ENCODE measurements around the gene PLEKHH1.

DNA sequence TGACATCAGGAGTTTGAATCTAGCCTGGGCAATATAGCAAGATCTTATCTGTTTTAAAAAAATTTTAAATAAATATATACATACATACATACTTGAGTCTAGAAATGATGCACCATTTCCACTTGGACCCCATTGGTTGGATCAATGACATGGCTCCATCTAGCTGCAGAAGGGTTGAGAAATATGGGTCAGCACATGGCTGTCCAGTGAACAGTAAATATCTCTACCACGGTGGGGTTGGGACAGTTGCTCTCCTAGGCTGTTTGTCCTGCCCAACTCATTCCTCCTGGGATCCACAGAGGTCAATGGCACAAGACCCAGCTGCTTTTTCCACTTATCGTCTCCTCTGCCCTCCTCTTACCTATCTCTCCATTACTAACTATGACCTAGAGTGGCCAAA, 23.6 kb downstream of the PLEKHH1 start:
- TF ChIP-seq, protein P1, sequence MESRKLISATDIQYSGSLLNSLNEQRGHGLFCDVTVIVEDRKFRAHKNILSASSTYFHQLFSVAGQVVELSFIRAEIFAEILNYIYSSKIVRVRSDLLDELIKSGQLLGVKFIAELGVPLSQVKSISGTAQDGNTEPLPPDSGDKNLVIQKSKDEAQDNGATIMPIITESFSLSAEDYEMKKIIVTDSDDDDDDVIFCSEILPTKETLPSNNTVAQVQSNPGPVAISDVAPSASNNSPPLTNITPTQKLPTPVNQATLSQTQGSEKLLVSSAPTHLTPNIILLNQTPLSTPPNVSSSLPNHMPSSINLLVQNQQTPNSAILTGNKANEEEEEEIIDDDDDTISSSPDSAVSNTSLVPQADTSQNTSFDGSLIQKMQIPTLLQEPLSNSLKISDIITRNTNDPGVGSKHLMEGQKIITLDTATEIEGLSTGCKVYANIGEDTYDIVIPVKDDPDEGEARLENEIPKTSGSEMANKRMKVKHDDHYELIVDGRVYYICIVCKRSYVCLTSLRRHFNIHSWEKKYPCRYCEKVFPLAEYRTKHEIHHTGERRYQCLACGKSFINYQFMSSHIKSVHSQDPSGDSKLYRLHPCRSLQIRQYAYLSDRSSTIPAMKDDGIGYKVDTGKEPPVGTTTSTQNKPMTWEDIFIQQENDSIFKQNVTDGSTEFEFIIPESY (IDR thresholded peaks at IDR 0.05; ENCODE audit: extremely low read depth, insufficient replicate concordance, low read length), result no peak
- no peak for TF ChIP-seq SP1 (IDR thresholded peaks at IDR 0.05; ENCODE audit: low read depth)
- TF ChIP-seq, protein P2, sequence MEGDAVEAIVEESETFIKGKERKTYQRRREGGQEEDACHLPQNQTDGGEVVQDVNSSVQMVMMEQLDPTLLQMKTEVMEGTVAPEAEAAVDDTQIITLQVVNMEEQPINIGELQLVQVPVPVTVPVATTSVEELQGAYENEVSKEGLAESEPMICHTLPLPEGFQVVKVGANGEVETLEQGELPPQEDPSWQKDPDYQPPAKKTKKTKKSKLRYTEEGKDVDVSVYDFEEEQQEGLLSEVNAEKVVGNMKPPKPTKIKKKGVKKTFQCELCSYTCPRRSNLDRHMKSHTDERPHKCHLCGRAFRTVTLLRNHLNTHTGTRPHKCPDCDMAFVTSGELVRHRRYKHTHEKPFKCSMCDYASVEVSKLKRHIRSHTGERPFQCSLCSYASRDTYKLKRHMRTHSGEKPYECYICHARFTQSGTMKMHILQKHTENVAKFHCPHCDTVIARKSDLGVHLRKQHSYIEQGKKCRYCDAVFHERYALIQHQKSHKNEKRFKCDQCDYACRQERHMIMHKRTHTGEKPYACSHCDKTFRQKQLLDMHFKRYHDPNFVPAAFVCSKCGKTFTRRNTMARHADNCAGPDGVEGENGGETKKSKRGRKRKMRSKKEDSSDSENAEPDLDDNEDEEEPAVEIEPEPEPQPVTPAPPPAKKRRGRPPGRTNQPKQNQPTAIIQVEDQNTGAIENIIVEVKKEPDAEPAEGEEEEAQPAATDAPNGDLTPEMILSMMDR (IDR thresholded peaks at IDR 0.05 in 2 of 3, conservative IDR thresholded peaks at IDR 0.05 in 1 of 3; ENCODE audit: borderline replicate concordance in 1 of 3, insufficient read depth in 1 of 3, low read depth in 2 of 3, low read length in 2 of 3), result no peak
- no peak for TF ChIP-seq POLR2A (IDR thresholded peaks at IDR 0.05; ENCODE audit: borderline replicate concordance, extremely low read depth, insufficient read depth, insufficient read length)
- TF ChIP-seq POLR2AphosphoS5 (IDR thresholded peaks at IDR 0.05; ENCODE audit: low read depth, low read length), result no peak
- TF ChIP-seq SIN3A (IDR thresholded peaks at IDR 0.05; ENCODE audit: low read depth), result no peak
- TF ChIP-seq ZNF274 (IDR thresholded peaks at IDR 0.05; ENCODE audit: low read depth, low read length), result no peak
- no peak for TF ChIP-seq EZH2phosphoT487 (IDR thresholded peaks at IDR 0.05; ENCODE audit: borderline replicate concordance)
- no peak for TF ChIP-seq EZH2 (IDR thresholded peaks at IDR 0.05)
- no peak for TF ChIP-seq JUND (IDR thresholded peaks at IDR 0.05)
- no peak for TF ChIP-seq ELF1 (IDR thresholded peaks at IDR 0.05; ENCODE audit: borderline replicate concordance, low read depth)
- no peak for TF ChIP-seq ZFX (IDR thresholded peaks at IDR 0.05)
